H1 (cell line): Measurements from ENCODE around the gene PSKH1. TPM values are rescaled to one million over a fixed set of nuclear protein-coding genes. Genes with fewer than 3 reads are reported as not detected.

ENCODE experiments used
- CTCF ChIA-PET: fragments of 300-600 bp; sonication (Branson Sonifier 250); formaldehyde crosslinking; loops from one replicate; lab custom pipeline; 2021; ENCODE audit not compliant: partially characterized antibody; lab: Charles Lee
- POLR2A ChIA-PET: fragments of 300-600 bp; sonication (Branson Sonifier 250); formaldehyde crosslinking; loops from one replicate; lab custom pipeline; 2021; ENCODE audit warnings: inconsistent platforms; ENCODE audit not compliant: partially characterized antibody; lab: Charles Lee
- DNase-seq, 2 experiments: peaks; one replicate each; pipeline versions ENCODE4 v3.0.0 to v3.0.0-alpha.2; 2010 to 2022; ENCODE audit warnings: low spot score in 2 of 2, low read depth in 1 of 2, mixed read lengths in 1 of 2
- FAIRE-seq: peaks from 2 replicates; lab custom pipeline; 2011; peaks lifted over from hg19 to GRCh38; lab: Jason Lieb, UNC
- H2AFZ ChIP-seq: 2 replicates; pipeline ENCODE4 v1.8.1; 2012; ENCODE audit warnings: low read length, inconsistent platforms
- H2AK5ac ChIP-seq: 2 replicates; pipeline ENCODE4 v1.6.1; 2013; ENCODE audit warnings: low read depth, low read length
- H2BK120ac ChIP-seq: replicated peaks from 2 replicates; pipeline ENCODE3; 2013; ENCODE audit warnings: low read depth, low read length, inconsistent platforms
- H2BK12ac ChIP-seq: 2 replicates; pipeline ENCODE4 v1.6.1; 2013; ENCODE audit warnings: low read depth, low read length
- H2BK15ac ChIP-seq: 2 replicates; pipeline ENCODE4 v1.6.1; 2013; ENCODE audit warnings: low read length
- H2BK20ac ChIP-seq: 2 replicates; pipeline ENCODE4 v1.6.1; 2013; ENCODE audit warnings: low read length
- H2BK5ac ChIP-seq: 2 replicates; pipeline ENCODE4 v1.6.1; 2013; ENCODE audit warnings: low read depth, low read length
- H3K14ac ChIP-seq: 2 replicates; pipeline ENCODE4 v1.6.1; 2013; ENCODE audit warnings: inconsistent platforms; ENCODE audit not compliant: insufficient read length
- H3K18ac ChIP-seq: 2 replicates; pipeline ENCODE4 v1.6.1; 2013; ENCODE audit warnings: low read length; ENCODE audit errors: extremely low read depth
- H3K23ac ChIP-seq: 2 replicates; pipeline ENCODE4 v1.6.1; 2013; ENCODE audit warnings: inconsistent platforms; ENCODE audit not compliant: insufficient read length
- H3K23me2 ChIP-seq: 2 replicates; pipeline ENCODE4 v1.6.1; 2013; ENCODE audit warnings: low read depth, low read length
- H3K27ac ChIP-seq: 2 replicates; pipeline ENCODE4 v1.6.1; 2011; ENCODE audit warnings: low read depth, low read length, inconsistent platforms
- H3K27me3 ChIP-seq, 4 experiments: replicated peaks in 1 of 4; 1 replicate in 1 of 4; 2 replicates in 3 of 4; pipeline versions ENCODE4 v1.6.1 to v1.8.1; 2011 to 2013; ENCODE audit warnings: low read length in 3 of 4, mild to moderate bottlenecking in 3 of 4, inconsistent platforms in 2 of 4, mixed read lengths in 2 of 4, moderate library complexity in 1 of 4; ENCODE audit not compliant: control insufficient read depth in 3 of 4, insufficient read depth in 3 of 4; ENCODE audit errors: extremely low read depth in 1 of 4
- H3K36me3 ChIP-seq, 4 experiments: 2 replicates each; pipeline versions ENCODE4 v1.6.1 to v1.8.1; 2011 to 2013; ENCODE audit warnings: mild to moderate bottlenecking in 4 of 4, low read length in 3 of 4, moderate library complexity in 2 of 4, control low read depth in 1 of 4, inconsistent platforms in 1 of 4; ENCODE audit not compliant: insufficient read depth in 4 of 4, control insufficient read depth in 2 of 4
- H3K4ac ChIP-seq: replicated peaks from 2 replicates; pipeline ENCODE3; 2013; ENCODE audit warnings: low read length, low read depth, mixed read lengths, inconsistent platforms; ENCODE audit not compliant: insufficient read length
- H3K4me1 ChIP-seq, 4 experiments: replicated peaks in 1 of 4; 1 replicate in 1 of 4; 2 replicates in 3 of 4; pipeline versions ENCODE4 v1.6.1 to v1.8.1; 2011 to 2013; ENCODE audit warnings: low read length in 3 of 4, inconsistent platforms in 2 of 4, mixed read lengths in 1 of 4; ENCODE audit not compliant: insufficient read depth in 4 of 4, control insufficient read depth in 3 of 4
- H3K4me2 ChIP-seq, 2 experiments: 2 replicates each; pipeline versions ENCODE4 v1.6.1 to v1.8.1; 2011 to 2013; ENCODE audit warnings: low read depth in 2 of 2, low read length in 2 of 2, control low read depth in 1 of 2, inconsistent platforms in 1 of 2, mild to moderate bottlenecking in 1 of 2; ENCODE audit not compliant: insufficient read depth in 1 of 2
- H3K4me3 ChIP-seq, 4 experiments: fragments of 200-600, 300-600 bp in 1 of 4; sonication (generic), shearing (Covaris generic), sonication (Bioruptor Twin) in 1 of 4; 2 replicates each; pipeline versions ENCODE4 v1.5.1 to v1.8.1; 2011 to 2016; ENCODE audit warnings: low read length in 4 of 4, low read depth in 3 of 4, control low read depth in 2 of 4, inconsistent platforms in 2 of 4, mild to moderate bottlenecking in 2 of 4, mixed read lengths in 1 of 4, moderate library complexity in 1 of 4; ENCODE audit not compliant: insufficient read depth in 2 of 4; ENCODE audit errors: extremely low read depth in 1 of 4
- H3K56ac ChIP-seq: replicated peaks from 2 replicates; pipeline ENCODE3; 2013; ENCODE audit warnings: low read depth, mild to moderate bottlenecking, mixed read lengths, low read length, inconsistent platforms; ENCODE audit not compliant: insufficient read length
- H3K79me1 ChIP-seq: 2 replicates; pipeline ENCODE4 v1.6.1; 2013; ENCODE audit warnings: low read depth, low read length, control low read depth
- H3K79me2 ChIP-seq, 2 experiments: 2 replicates each; pipeline versions ENCODE4 v1.6.1 to v1.8.1; 2012 to 2013; ENCODE audit warnings: low read length in 2 of 2, mild to moderate bottlenecking in 2 of 2, inconsistent platforms in 1 of 2; ENCODE audit not compliant: insufficient read depth in 2 of 2, control insufficient read depth in 1 of 2
- H3K9ac ChIP-seq, 4 experiments: replicated peaks in 1 of 4; 1 replicate in 1 of 4; 2 replicates in 3 of 4; pipeline versions ENCODE4 v1.6.1 to v1.8.1; 2011 to 2013; ENCODE audit warnings: low read depth in 3 of 4, low read length in 3 of 4, control low read depth in 2 of 4, mild to moderate bottlenecking in 2 of 4, moderate library complexity in 2 of 4, inconsistent platforms in 1 of 4; ENCODE audit errors: extremely low read depth in 1 of 4
- H3K9me3 ChIP-seq, 2 experiments: 2 replicates each; pipeline versions ENCODE4 v1.6.1 to v1.8.1; 2012 to 2013; ENCODE audit warnings: mild to moderate bottlenecking in 2 of 2, moderate library complexity in 2 of 2, control low read depth in 1 of 2, inconsistent platforms in 1 of 2, low read depth in 1 of 2, low read length in 1 of 2, mixed read lengths in 1 of 2; ENCODE audit not compliant: insufficient read depth in 2 of 2
- H4K20me1 ChIP-seq, 2 experiments: replicated peaks in 1 of 2; 2 replicates each; pipeline versions ENCODE3 to v1.8.1; 2011 to 2013; ENCODE audit warnings: inconsistent platforms in 2 of 2, low read length in 2 of 2, mild to moderate bottlenecking in 1 of 2; ENCODE audit not compliant: insufficient read depth in 2 of 2, control insufficient read depth in 1 of 2
- H4K5ac ChIP-seq: 2 replicates; pipeline ENCODE4 v1.6.1; 2013; ENCODE audit warnings: low read length, low read depth, mixed read lengths, inconsistent platforms; ENCODE audit not compliant: insufficient read length
- H4K8ac ChIP-seq: 2 replicates; pipeline ENCODE4 v1.8.0; 2013; ENCODE audit warnings: mild to moderate bottlenecking, moderate library complexity, low read length, inconsistent platforms; ENCODE audit not compliant: insufficient read depth; ENCODE audit errors: extremely low read depth
- H4K91ac ChIP-seq: replicated peaks from 2 replicates; pipeline ENCODE3; 2013; ENCODE audit warnings: low read length, mixed read lengths, inconsistent platforms; ENCODE audit not compliant: insufficient read length
- ASH2L ChIP-seq: fragments of 200-600, 300-600 bp; sonication (generic); IDR thresholded peaks from one replicate; pipeline ENCODE4 v1.7.1; 2017; ENCODE audit warnings: low read length
- ATF2 ChIP-seq: IDR thresholded peaks from 2 replicates; pipeline ENCODE4 v1.6.1; 2012; ENCODE audit warnings: low read length, inconsistent platforms
- BRCA1 ChIP-seq: IDR thresholded peaks from 2 replicates; pipeline ENCODE4 v1.6.1; 2012; ENCODE audit warnings: low read depth, low read length, improper control_type of control experiment
- E2F6 ChIP-seq: IDR thresholded peaks from 2 replicates; pipeline ENCODE4 v1.6.1; 2012; ENCODE audit warnings: inconsistent platforms
- FOSL1 ChIP-seq: IDR thresholded peaks from 2 replicates; pipeline ENCODE4 v1.6.1; 2011; ENCODE audit warnings: mild to moderate bottlenecking, low read depth, low read length, moderate library complexity; ENCODE audit not compliant: insufficient read depth
- HDAC2 ChIP-seq, 2 experiments: fragments of 300-600 bp in 1 of 2; sonication (generic) in 1 of 2; IDR thresholded peaks; 2 replicates each; pipeline ENCODE4 v1.6.1; 2011 to 2012; ENCODE audit warnings: low read depth in 2 of 2, low read length in 2 of 2, mild to moderate bottlenecking in 2 of 2, moderate library complexity in 2 of 2, borderline replicate concordance in 1 of 2, inconsistent platforms in 1 of 2
- RAD21 ChIP-seq, 2 experiments: IDR thresholded peaks in 1 of 2; conservative IDR thresholded peaks in 1 of 2; 2 replicates each; pipeline ENCODE4 v1.6.1; 2011; ENCODE audit warnings: low read depth in 2 of 2, low read length in 2 of 2, improper control_type of control experiment in 1 of 2, inconsistent platforms in 1 of 2, mild to moderate bottlenecking in 1 of 2, moderate library complexity in 1 of 2
- TBP ChIP-seq: IDR thresholded peaks from 2 replicates; pipeline ENCODE4 v1.6.1; 2011; ENCODE audit warnings: low read depth, low read length, improper control_type of control experiment
- YY1 ChIP-seq: IDR thresholded peaks from 2 replicates; pipeline ENCODE4 v1.6.1; 2011; ENCODE audit warnings: low read depth, mild to moderate bottlenecking, low read length
- WGBS, 2 experiments: shearing (Covaris generic) in 1 of 2; methylation state at CpG; one replicate each; pipeline versions ENCODE4 v1.1.6 to v1.1.7; 2013 to 2015; ENCODE audit warnings: low lambda C conversion rate in 2 of 2, mixed read lengths in 2 of 2, inconsistent platforms in 1 of 2, low coverage in 1 of 2, missing lambda C conversion rate in 1 of 2; ENCODE audit not compliant: insufficient replicate concordance in 2 of 2, insufficient coverage in 1 of 2, insufficient read length in 1 of 2; ENCODE audit errors: extremely low coverage in 1 of 2, missing lambda C conversion rate in 1 of 2; 5-methylcytosine and 5-hydroxymethylcytosine counted together
- polyA plus RNA-seq, 7 experiments: library from polyadenylated mRNA; depleted of rRNA in 3 of 7; stranded (reverse) in 5 of 7; unstranded in 2 of 7; fragments of >200 nt in 5 of 7; fragments of 200-250 nt in 2 of 7; gene quantifications; 1 replicate in 5 of 7; 2 replicates in 1 of 7; 4 replicates in 1 of 7; pipeline versions ENCODE4 v1.2.1 to v1.2.3, GENCODE V29; 2011 to 2013; ENCODE audit warnings: missing spikeins in 2 of 7, mixed read lengths in 2 of 7
- total RNA-seq: library from RNA; stranded (reverse); fragmentation: NEBNext Ultra II Directional; extraction: Animal tissue kit (Norgen Biotek cat#: 25700); gene quantifications from 2 replicates; pipeline ENCODE4 v1.2.1, GENCODE V29; 2021

Gene PSKH1
- total and polyA plus RNA-seq, 2 of the 8 experiments (the other 6 are each of a cell fraction or from before 2014, with no cell fraction given): 24.8 to 51.0 TPM

GRCh38 chr16:67942510-67943255 lies 49.6 kb downstream of the PSKH1 start:
- H2BK5ac ChIP-seq: no peak overlapping the region
- H2AFZ ChIP-seq: no peak overlapping the region
- H3K79me1 ChIP-seq: peaks cover 2% of the 10 kb centered on the region; the same call in 1 of the 2 replicates
- no peak overlapping the region for H3K4ac ChIP-seq
- no peak overlapping the region for H3K14ac ChIP-seq
- H4K5ac ChIP-seq: no peak overlapping the region
- no peak overlapping the region for H2BK15ac ChIP-seq
- H2AK5ac ChIP-seq: no peak overlapping the region
- FAIRE-seq: no peak
- CTCF ChIA-PET: interaction anchor here (0.6 to 27.1 kb wide), 39 partner anchors 8 to 299 kb away, joined by 3 to 623 read pairs (median 5); partner anchors contain the start of genes CENPT, CTRL, EDC4 and NRN1L
- H3K36me3 ChIP-seq: peaks cover 3 to 30% (median 15%) of the 10 kb centered on the region in 4 experiments; a peak in 6 of 8 replicates
- no peaks in the 10 kb centered on the region for H3K23me2 ChIP-seq
- peaks cover 15 to 36% of the 10 kb centered on the region in 2 experiments for H4K20me1 ChIP-seq
- no peaks in the 10 kb centered on the region for H3K9me3 ChIP-seq
- no peak overlapping the region for H2BK12ac ChIP-seq
- no peak overlapping the region for H3K56ac ChIP-seq
- no peak overlapping the region; the same call in 1 of the 2 replicates for H4K8ac ChIP-seq
- no peak overlapping the region for H2BK20ac ChIP-seq
- H3K4me1 ChIP-seq: no peaks in the 10 kb centered on the region; a peak in 1 of 7 replicates
- H3K18ac ChIP-seq: no peak overlapping the region
- 93% methylated on average over 25 of the region's 27 CpGs; no CpG with 5 or more reads in 1 of the 2 experiments for WGBS, 2 experiments
- H3K9ac ChIP-seq: no peak overlapping the region
- H3K27ac ChIP-seq: no peak overlapping the region
- no peak overlapping the region for H3K4me3 ChIP-seq
- H3K27me3 ChIP-seq: no peaks in the 10 kb centered on the region
- POLR2A ChIA-PET: interaction anchor here (1.0 to 6.8 kb wide), 9 partner anchors 7 to 122 kb away, joined by 3 to 31 read pairs (median 3); partner anchors contain the start of genes CTRL, NRN1L and PSMB10
- H2BK120ac ChIP-seq: no peak overlapping the region
- H3K23ac ChIP-seq: no peak overlapping the region
- no peak overlapping the region for H3K4me2 ChIP-seq
- no peak for DNase-seq
- H4K91ac ChIP-seq: no peak overlapping the region
- H3K79me2 ChIP-seq: no peaks in the 10 kb centered on the region
- TF ChIP-seq ATF2 (no peak), YY1 (no peak), RAD21 (IDR thresholded peaks at IDR 0.05 in 1 of 2, conservative IDR thresholded peaks at IDR 0.05 in 1 of 2; ENCODE audit: low read depth in 2 of 2, low read length in 2 of 2) (no peak), HDAC2 (IDR thresholded peaks at IDR 0.05; ENCODE audit: borderline replicate concordance in 1 of 2, low read depth in 2 of 2, low read length in 2 of 2) (no peak), ASH2L (no peak), TBP (no peak; the same call in 1 of the 2 replicates), BRCA1 (no peak), E2F6 (no peak), FOSL1 (no peak)
